HepG2 (cell line): Measurements from ENCODE around the gene CHST6. TPM values are rescaled to one million over a fixed set of nuclear protein-coding genes. Genes with fewer than 3 reads are reported as not detected.
A peak's percentile ranks its signal among the peaks of the same experiment; 100 is the strongest.

ENCODE experiments used
- ISL2 ChIP-seq: sonication (generic); formaldehyde crosslinking; IDR thresholded peaks from 2 replicates; pipeline ENCODE4 v1.5.0; 2020; ENCODE audit warnings: missing genetic modification reagents
- SMAD1 ChIP-seq: sonication (generic); formaldehyde crosslinking; IDR thresholded peaks from 2 replicates; pipeline ENCODE4 v1.4.0; 2020; ENCODE audit warnings: missing genetic modification reagents, low read depth, mild to moderate bottlenecking, borderline replicate concordance
- TBX2 ChIP-seq: sonication (generic); formaldehyde crosslinking; IDR thresholded peaks from 2 replicates; pipeline ENCODE4 v1.5.0; 2020; ENCODE audit warnings: missing genetic modification reagents, mild to moderate bottlenecking, borderline replicate concordance
- ZBTB4 ChIP-seq: sonication (generic); formaldehyde crosslinking; IDR thresholded peaks from 2 replicates; pipeline ENCODE4 v1.4.0; 2020; ENCODE audit warnings: missing genetic modification reagents, mild to moderate bottlenecking, borderline replicate concordance
- ZNF121 ChIP-seq: sonication (generic); formaldehyde crosslinking; IDR thresholded peaks from 2 replicates; pipeline ENCODE4 v1.5.0; 2020; ENCODE audit warnings: mild to moderate bottlenecking, missing genetic modification reagents
- ZNF263 ChIP-seq: sonication (generic); formaldehyde crosslinking; IDR thresholded peaks from 2 replicates; pipeline ENCODE4 v1.4.0; 2020; ENCODE audit warnings: missing genetic modification reagents
- ZNF383 ChIP-seq: sonication (generic); formaldehyde crosslinking; IDR thresholded peaks from 2 replicates; pipeline ENCODE4 v1.4.0; 2020; ENCODE audit warnings: missing genetic modification reagents, mild to moderate bottlenecking, borderline replicate concordance
- ZNF639 ChIP-seq: conservative IDR thresholded peaks from 2 replicates; pipeline ENCODE4 v1.6.1; 2018; ENCODE audit warnings: missing genetic modification reagents
- polyA plus RNA-seq, 8 experiments: library from polyadenylated mRNA; depleted of rRNA in 3 of 8; stranded (reverse) in 7 of 8; unstranded in 1 of 8; fragments of >200 nt; fragmentation: Illumina TruSeq in 4 of 8; extraction: Trizol in 4 of 8; gene quantifications; 2 replicates each; pipeline versions ENCODE4 v1.2.1 to v1.2.3, GENCODE V29; 2011 to 2016; ENCODE audit warnings: low read depth in 4 of 8, missing spikeins in 1 of 8, mixed read lengths in 1 of 8; ENCODE audit not compliant: insufficient read depth in 1 of 8
- total RNA-seq, 5 experiments: library from RNA; depleted of rRNA; stranded (reverse); fragments of >200 nt; fragmentation: Illumina TruSeq; extraction: Trizol; gene quantifications; 2 replicates each; pipeline ENCODE4 v1.2.3, GENCODE V29; 2016; ENCODE audit warnings: low read depth in 1 of 5

Gene CHST6
- total and polyA plus RNA-seq, 2 of the 13 experiments (the other 11 are each of a cell fraction or from before 2014, with no cell fraction given), result 0.18 to 0.91 TPM

- TF ChIP-seq ZNF639, result 0 out of 2 replicates have a peak, but pooled peaks have one; percentile 39
- TF ChIP-seq ZNF121, result peak; percentile 76
- TF ChIP-seq ZNF383 (CRISPR knock-in tag), result peak; percentile 19; the same call in 1 of the 2 replicates
- TF ChIP-seq ZNF263 (CRISPR knock-in tag), result 0 out of 2 replicates have a peak, but pooled peaks have one; percentile 7
- 0 out of 2 replicates have a peak, but pooled peaks have one; percentile 27 for TF ChIP-seq SMAD1 (CRISPR knock-in tag)
- TF ChIP-seq TBX2 (CRISPR knock-in tag), result peak; percentile 96
- TF ChIP-seq ZBTB4, result peak; percentile 85; the same call in 1 of the 2 replicates
- 0 out of 2 replicates have a peak, but pooled peaks have one; percentile 15 for TF ChIP-seq ISL2 (CRISPR knock-in tag)
Measured at GRCh38 chr16:75424105-75424762, 71.0 kb downstream of the CHST6 start (continued).
